GM18868 (cell line): Measurements from ENCODE around the gene KCNK18.
"Not testable (repeated sequence)": the region's sequence is repeated elsewhere in the genome, so short reads cannot be mapped to it uniquely, and the experiment has no call there.

Experiments used
- ATAC-seq: cut with Tn5 transposase; IDR thresholded peaks from one replicate; pipeline ENCODE4 v1.9.1; 2021; ENCODE audit warnings: mild to moderate bottlenecking, moderate library complexity; ENCODE audit not compliant: unreplicated experiment

KCNK18 gene

GRCh38 chr10:117218654-117219053 is 21.4 kb downstream of the KCNK18 start:
- no peak for ATAC-seq

- no peak for ATAC-seq
These were observed 23.9 kb downstream of the KCNK18 start for GRCh38 chr10:117221156-117221711.

- ATAC-seq = no peak
These were observed 25.3 kb downstream of the KCNK18 start for GRCh38 chr10:117222552-117222951.

- no peak for ATAC-seq
These were observed 25.8 kb downstream of the KCNK18 start for GRCh38 chr10:117222976-117223692.

- ATAC-seq = no peak
These were observed 26.6 kb downstream of the KCNK18 start for GRCh38 chr10:117223693-117224430.

GRCh38 chr10:117224881-117225280 is 27.6 kb downstream of the KCNK18 start:
- ATAC-seq = no peak

- ATAC-seq = peak; percentile 50
These were observed 29.6 kb downstream of the KCNK18 start for GRCh38 chr10:117226813-117227451.

- ATAC-seq = no peak
These were observed 30.9 kb downstream of the KCNK18 start for GRCh38 chr10:117228210-117228609.

GRCh38 chr10:117230107-117230506 is 32.8 kb downstream of the KCNK18 start:
- ATAC-seq = not testable (repeated sequence)

GRCh38 chr10:117237401-117237991 is 40.2 kb downstream of the KCNK18 start:
- peak; percentile 61 for ATAC-seq

- no peak for ATAC-seq
These were observed 41.8 kb downstream of the KCNK18 start for GRCh38 chr10:117239051-117239450.

- no peak for ATAC-seq
These were observed 42.7 kb downstream of the KCNK18 start for GRCh38 chr10:117239721-117240620.

GRCh38 chr10:117240621-117241529 is 43.6 kb downstream of the KCNK18 start, which contains the start of gene SLC18A2:
TSS of gene SLC18A2 (plus strand) at chr10:117241114. CDS start at chr10:117241694, 580 bp downstream.
- ATAC-seq = no peak

- ATAC-seq = no peak
These were observed 44.5 kb downstream of the KCNK18 start for GRCh38 chr10:117241541-117242462.

GRCh38 chr10:117242463-117242832 is 45.2 kb downstream of the KCNK18 start:
- ATAC-seq = no peak

- no peak for ATAC-seq
These were observed 49.8 kb downstream of the KCNK18 start for GRCh38 chr10:117246997-117247671.

- no peak for ATAC-seq
These were observed 51.6 kb downstream of the KCNK18 start for GRCh38 chr10:117248750-117249465.
